Dedifferentiated amniotic fluid mesenchymal stem cell (primary cell): ENCODE data around the gene NTSR1.

Experiments used
- DNase-seq: peaks from one replicate; pipeline ENCODE4 v3.0.0-alpha.2; 2016; ENCODE audit errors: extremely low spot score

NTSR1 gene

DNA sequence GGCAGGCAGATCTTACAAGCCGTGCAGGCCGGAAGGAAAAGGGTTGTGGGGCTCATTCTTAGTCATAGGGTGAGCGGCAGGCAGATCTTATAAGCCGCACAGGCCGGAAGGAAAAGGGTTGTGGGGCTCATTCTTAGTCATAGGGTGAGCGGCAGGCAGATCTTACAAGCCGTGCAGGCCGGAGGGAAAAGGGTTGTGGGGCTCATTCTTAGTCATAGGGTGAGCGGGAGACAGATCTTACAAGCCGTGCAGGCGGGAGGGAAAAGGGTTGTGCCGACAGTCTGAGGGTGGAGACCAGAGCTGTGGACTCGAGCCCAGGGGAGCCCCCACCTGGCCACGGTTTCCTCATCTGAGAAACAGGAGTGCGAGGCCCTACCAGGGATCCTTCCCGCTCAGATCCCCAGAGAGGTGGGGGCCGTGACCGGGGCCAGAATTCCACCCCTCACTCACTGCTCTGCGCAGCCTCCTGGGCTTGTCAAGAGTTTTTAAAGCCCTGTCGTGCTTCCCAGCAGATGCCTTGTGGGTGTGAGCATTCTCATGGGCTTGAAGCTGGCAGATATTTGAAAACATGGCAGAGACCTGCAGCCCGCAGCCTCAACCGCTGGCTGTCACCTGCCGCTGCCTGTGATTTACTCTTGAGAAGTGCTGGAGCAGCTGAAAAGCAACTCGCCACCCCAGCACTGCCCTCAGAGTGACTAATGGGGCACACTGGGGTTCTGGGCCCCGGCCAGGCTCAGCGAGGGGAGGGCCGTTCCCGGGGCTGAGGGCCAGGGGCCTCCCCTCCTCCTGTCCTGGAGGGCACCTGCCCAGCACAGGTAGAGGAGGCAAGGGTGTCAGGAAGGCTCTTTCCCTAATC is 31.9 kb downstream of the NTSR1 start:
- DNase-seq: peak; percentile 55

DNA sequence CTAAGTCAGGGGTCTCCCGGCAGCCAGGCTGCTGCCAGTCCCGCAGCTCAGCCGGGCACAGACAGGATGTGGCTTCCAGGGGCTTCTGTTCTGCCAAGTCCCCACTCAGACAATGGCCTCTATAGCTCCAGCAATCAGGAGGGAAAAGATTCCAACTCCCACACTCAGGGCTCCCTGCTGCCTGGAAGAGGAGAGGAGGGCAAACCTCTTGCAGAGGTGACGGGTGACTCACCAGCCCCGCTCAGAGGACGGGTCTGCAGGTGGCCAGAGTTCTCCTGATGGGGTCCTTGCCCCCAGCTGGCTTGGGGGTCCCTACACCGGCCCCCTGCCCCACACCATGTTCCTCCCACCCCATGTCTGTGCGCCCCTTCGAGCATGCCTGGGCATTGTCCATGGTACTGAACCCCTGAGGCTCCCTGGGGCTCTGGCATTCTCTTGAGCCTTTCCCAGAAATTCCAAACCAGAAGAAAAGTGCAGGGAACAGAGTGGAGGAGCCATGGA is 32.6 kb downstream of the NTSR1 start:
- DNase-seq: no peak

DNA sequence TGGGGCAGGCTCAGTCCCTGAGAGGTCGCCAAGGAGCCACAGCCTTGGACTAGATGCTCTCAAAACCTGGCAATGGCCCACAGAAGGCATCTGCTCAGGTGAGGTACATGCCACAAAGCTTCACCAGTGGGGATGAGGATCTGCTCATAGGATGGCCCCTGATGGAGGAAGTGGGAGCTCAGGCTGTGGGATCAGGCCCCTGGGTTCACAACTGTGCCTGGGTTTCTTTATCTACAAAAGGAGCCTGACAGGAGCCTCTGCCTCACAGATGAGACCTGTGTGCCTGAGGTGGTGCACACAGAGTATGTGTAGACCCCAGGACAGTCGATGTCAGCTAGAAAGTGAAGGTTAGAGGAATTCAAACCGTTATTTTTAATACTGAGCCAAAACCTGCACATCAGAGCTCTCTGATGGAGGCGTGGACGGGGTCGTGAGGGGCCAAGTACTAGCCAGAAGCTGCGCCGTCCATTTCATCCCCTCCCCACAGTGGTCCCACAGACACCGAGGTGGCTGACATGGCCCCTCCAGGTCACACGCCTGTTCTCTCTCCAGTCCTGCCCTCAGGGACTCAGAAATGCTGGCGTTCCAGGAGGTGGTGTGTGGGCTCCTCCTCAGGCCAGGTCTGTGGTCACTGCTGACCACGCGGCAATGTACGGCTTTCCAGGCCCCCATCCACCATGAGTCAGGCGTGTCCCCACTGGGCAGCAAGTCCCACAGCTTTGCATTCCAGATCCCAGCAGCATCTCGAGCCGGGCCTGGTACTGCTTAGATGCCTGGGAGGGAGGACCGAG is 33.3 kb downstream of the NTSR1 start:
- DNase-seq: no peak

DNA sequence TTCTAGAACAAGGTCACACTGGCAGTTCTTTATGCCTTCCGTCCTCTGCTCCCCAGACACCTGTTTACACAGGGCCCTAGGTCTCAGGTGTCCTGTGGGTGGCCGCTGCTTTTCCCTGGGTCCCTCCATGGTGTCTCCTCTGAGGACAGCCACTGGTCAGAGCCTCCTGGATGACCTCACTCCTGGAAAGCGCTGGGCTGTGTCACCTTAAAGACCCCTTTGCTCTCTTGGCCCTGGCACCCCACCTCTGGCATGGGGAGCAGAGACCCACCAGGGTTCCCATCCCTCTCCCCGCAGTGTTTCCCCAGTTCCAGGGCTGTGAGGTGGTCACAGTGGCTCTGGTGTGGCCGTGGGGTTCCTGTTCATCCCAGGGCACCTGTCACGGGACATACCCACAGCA is 33.9 kb downstream of the NTSR1 start:
- DNase-seq: no peak

DNA sequence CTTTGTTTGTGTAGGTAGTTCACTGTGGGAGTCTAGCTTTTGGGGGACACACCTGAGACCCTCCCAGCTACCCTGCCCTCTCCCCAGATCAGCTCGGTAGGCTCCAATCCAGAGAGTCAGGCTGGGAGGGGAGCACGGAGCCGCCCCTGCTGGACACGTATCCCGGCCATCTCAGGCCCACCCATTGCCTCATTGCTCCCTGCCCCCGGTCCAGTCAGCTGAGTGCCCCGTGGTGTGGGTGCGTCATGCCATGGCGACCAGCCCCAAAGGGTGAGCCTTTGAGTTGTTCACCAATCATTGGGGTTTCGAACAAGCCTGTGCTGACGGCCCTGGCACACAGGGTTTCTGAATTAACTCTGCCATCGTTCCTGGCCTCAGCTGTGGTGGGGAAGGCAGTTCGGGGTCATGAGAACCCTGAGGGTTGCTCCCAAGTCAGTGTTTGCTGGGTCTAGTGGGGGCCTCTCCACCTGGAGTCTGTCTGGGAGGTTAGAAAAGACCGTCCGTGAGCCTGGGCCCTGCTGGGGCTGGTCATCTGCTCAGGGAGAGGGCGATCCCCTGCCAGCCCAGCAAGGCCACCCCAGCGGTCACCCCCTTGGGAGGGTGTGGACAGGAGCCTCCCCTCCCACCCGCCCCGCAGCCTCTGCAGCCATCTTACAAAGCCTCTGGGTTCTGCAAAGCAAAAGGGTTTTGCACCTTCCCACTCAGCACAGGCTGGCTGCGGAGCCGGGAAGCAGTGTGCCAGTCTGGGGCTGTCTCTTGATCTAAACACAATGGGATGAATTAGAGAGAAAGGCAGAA is 34.5 kb downstream of the NTSR1 start:
- DNase-seq: no peak

GRCh38 chr20:62743777-62744317 is 35.2 kb downstream of the NTSR1 start:
- no peak for DNase-seq

GRCh38 chr20:62744741-62745191 is 36.1 kb downstream of the NTSR1 start:
- no peak for DNase-seq

DNA sequence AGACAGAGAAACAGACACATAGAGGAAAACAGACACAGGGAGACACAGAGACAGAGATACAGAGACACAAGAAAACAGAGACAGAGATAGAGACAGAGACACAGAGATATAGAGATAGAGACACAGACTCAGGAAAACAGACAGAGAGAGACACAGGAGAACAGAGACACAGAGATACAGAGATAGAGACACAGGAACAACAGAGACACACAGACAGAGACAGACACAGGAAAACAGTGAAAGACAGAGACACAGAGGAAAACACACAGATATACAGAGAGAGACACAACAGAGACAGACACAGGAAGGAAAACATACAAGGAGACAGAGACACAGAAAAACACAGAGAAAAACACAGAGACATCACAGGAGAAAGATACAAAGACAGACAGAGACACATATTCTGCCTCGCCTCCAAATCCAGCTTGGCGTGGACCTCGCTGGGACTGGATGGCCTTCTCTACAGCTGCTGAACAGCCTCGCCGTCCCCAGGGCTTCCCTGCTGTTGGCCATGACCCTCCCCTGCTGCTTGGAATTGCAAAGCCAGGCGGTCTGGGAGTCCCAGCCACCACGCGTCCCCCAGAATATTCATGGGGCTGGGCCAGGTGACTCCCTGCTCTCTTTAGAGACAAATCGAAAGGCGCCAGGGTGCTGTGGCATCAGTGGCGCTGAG is 36.8 kb downstream of the NTSR1 start:
- no peak for DNase-seq

DNA sequence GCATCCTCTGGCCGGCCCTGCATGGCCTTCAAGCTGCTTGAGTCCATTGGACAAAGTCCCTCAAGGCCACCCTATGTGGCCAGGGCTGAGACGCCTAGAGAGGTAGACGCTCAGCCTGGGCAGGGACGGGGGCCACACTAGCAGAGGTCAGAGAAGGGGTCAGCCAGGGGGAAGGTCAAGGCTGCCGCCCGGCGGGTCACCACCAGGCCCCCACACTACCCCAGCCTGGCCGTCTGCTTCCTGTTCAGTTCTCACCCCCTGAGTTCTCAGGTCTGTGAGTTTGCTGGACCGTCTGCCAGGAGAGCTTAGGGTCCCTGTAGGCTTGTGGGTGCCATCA is 37.3 kb downstream of the NTSR1 start:
- no peak for DNase-seq

GRCh38 chr20:62748311-62748710 is 39.7 kb downstream of the NTSR1 start:
- no peak for DNase-seq

DNA sequence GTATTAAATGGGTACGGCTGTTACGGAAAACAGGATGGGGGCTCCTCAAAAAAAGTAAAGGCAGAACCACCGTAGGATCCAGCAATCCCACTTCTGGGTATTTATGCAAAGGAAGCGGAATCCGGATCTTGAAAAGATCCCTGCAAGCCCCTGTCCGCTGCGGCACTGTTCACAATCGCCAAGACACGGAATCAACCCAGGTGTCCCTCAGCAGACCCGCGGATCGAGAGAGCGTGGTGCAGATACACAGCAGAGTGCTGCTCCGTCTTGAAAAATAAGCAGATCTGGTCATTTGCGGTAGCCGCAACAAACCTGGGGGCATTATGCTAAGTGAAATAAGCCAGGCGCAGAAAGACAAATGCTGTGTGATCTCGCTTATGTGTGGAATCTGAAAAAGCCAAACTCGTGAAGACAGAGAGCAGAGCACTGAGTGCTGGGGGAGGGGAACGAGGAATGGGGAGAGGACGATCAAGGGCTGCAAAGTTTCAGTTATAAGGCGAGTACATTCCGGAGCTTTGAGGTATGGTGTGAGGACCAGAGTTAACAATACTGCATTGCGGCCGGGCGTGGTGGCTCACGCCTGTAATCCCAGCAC is 41.3 kb downstream of the NTSR1 start:
- DNase-seq: no peak

- DNase-seq: no peak
These were observed 43.0 kb downstream of the NTSR1 start for GRCh38 chr20:62751551-62752150.

DNA sequence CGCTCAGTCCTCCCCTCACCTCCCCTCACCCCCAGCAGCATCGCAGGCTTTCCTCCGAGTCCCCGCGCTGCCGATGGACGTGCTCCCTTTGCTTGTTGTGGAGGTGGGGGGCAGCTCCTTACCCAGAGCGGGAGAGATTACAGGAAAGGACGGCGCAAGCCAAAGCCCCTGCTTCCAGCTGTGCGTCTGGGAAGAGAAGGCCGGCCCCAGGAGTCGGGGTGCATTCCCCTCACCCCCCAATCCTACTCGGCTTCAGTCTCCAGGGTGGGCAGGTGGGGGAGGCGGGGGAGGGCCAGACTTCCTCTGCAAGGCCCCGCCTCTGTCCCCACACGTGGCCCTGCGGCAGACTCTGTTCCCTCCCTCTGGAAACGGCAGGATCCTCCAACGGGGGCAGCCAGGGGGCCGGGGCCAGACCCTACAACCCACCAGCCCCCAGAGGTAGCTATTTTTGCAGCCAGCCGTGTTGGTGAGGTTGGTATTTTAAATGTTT is 43.6 kb downstream of the NTSR1 start:
- DNase-seq: no peak

DNA sequence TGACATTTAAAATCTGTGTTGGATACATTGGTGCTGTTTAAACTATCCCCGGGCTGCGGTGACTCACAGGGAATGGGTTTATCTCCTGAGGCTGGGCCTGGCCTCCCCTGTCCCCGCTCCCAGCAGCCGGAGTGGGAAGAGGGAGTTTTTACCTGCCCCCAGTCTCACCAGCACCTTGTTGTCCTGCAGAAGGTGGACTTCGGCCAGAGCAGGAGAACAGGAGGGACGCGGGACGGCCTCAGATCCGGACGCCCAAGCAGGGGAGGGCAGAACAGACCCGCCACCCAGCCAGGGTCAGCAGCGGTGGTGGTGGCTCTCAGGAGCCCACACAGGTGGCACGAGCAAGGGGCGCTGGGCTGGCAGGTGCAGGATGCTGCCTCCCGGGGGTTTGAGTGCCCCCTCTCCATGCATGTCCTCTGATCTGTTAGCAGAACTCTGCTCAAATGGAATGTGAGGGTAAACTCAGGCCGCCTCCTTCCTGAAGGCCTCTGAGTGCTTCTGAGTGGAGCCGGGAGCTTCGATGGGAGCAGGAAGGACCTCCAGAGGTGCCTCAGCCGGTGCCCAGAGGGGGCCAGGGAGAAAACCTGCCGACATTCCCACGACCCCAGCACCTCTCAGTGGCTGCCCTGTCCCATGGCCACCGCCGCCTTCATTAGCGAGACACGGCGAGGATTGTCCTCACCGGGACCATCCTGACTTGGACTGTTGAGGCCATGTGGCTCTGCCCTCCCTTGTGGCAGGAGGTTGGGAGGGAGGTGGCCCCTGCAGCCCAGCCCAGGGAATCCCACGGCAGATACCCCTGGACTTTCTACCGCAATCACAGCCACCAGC is 44.2 kb downstream of the NTSR1 start:
- DNase-seq: no peak

- DNase-seq: no peak
These were observed 45.0 kb downstream of the NTSR1 start for GRCh38 chr20:62753626-62754025.

DNA sequence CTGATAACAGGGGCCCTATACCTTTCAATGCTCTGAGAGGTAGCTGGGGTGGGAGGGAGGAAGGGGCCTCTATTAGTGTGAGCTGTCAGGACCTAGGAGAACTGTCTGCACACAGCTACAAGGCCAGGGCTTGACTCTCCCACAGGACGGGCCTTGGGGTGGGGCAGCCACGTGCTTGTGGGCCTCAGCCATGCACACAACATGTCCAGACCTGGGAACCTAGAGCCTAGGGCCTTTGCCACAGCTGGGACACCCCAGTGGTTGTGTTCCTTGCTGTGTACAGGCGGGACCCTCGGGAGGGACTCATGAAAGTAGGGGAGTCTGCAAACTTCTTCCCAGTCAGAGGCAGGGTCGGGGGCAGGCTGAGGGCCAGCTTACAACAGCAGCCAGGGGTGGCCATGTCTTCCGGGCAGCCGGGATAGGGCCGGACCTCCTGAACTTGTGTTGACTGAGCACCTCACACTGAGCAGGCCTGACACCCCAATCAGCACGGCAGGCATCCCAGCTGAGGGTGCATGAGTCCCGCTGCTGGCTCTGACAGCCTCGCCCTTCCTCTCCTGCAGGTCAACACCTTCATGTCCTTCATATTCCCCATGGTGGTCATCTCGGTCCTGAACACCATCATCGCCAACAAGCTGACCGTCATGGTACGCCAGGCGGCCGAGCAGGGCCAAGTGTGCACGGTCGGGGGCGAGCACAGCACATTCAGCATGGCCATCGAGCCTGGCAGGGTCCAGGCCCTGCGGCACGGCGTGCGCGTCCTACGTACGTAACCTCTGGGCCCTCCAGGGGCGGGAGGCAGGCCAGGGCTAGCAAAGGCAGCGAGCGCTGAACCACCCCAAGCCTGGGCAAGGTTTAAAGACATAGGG is 45.7 kb downstream of the NTSR1 start:
- DNase-seq: no peak

DNA sequence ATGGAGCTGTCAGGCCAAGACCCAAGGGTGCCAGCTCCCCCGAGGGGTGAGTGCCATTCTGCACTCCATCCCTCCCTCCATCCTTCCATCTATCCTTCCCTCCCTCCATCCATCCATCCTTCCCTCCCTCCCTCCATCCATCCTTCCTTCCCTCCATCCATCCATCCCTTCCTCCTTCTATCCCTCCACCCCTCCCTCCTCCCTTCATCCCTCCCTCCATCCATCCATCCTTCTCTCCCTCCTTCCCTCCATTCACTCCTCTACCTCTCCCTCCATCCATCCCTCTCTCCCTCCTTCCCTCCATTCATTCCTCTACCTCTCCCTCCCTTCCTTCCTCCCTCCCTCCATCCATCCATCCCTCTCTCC is 46.3 kb downstream of the NTSR1 start:
- no peak for DNase-seq
